Skeletal muscle cell (primary cell): ENCODE data around the gene GATA6.
"Not testable (repeated sequence)": the region's sequence is repeated elsewhere in the genome, so short reads cannot be mapped to it uniquely, and the experiment has no call there.

ENCODE experiments used
- DNase-seq: peaks from one replicate; pipeline ENCODE4 v3.0.0-alpha.2; 2010; ENCODE audit warnings: low read depth
- H3K4me3 ChIP-seq: 2 replicates; pipeline ENCODE4 v1.5.1; 2011; ENCODE audit warnings: low read depth, mild to moderate bottlenecking, control low read depth, low read length, moderate library complexity

Gene GATA6

GRCh38 chr18:22200611-22201225 is 31.3 kb downstream of the GATA6 start:
- DNase-seq = no peak
- no peak overlapping the region for H3K4me3 ChIP-seq

- no peak overlapping the region for H3K4me3 ChIP-seq
- DNase-seq = no peak
These were observed 33.6 kb downstream of the GATA6 start for GRCh38 chr18:22203035-22203434.

- no peak for DNase-seq
- H3K4me3 ChIP-seq = no peak overlapping the region
These were observed 34.3 kb downstream of the GATA6 start for GRCh38 chr18:22203536-22204213.

- no peak for DNase-seq
- no peak overlapping the region for H3K4me3 ChIP-seq
These were observed 34.8 kb downstream of the GATA6 start for GRCh38 chr18:22204214-22204536.

GRCh38 chr18:22204996-22205395 is 35.6 kb downstream of the GATA6 start:
- no peak overlapping the region for H3K4me3 ChIP-seq
- no peak for DNase-seq

GRCh38 chr18:22207021-22207758 is 37.8 kb downstream of the GATA6 start:
- no peak for DNase-seq
- H3K4me3 ChIP-seq = no peak overlapping the region

- no peak for DNase-seq
- H3K4me3 ChIP-seq = no peak overlapping the region
These were observed 40.9 kb downstream of the GATA6 start for GRCh38 chr18:22210311-22210754.

- H3K4me3 ChIP-seq = no peak overlapping the region
These were observed 42.3 kb downstream of the GATA6 start for GRCh38 chr18:22211657-22212056.

GRCh38 chr18:22213333-22213973 is 44.1 kb downstream of the GATA6 start:
- no peak for DNase-seq
- H3K4me3 ChIP-seq = no peak overlapping the region

More at GRCh38 chr18:22211657-22212056, 42.3 kb downstream of the GATA6 start:
- no peak for DNase-seq

GRCh38 chr18:22214731-22215528 is 45.5 kb downstream of the GATA6 start:
- peak; percentile 21 for DNase-seq
- no peak overlapping the region for H3K4me3 ChIP-seq

GRCh38 chr18:22218835-22219234 is 49.4 kb downstream of the GATA6 start:
- DNase-seq = no peak

GRCh38 chr18:22219568-22220355 is 50.4 kb downstream of the GATA6 start:
- DNase-seq = no peak
- no peak overlapping the region for H3K4me3 ChIP-seq

More at GRCh38 chr18:22218835-22219234, 49.4 kb downstream of the GATA6 start:
- H3K4me3 ChIP-seq = no peak overlapping the region

GRCh38 chr18:22220585-22220984 is 51.2 kb downstream of the GATA6 start:
- DNase-seq = not testable (repeated sequence)

GRCh38 chr18:22221350-22221749 is 52.0 kb downstream of the GATA6 start:
- DNase-seq = no peak
- no peak overlapping the region for H3K4me3 ChIP-seq

More at GRCh38 chr18:22220585-22220984, 51.2 kb downstream of the GATA6 start:
- not testable (repeated sequence) for H3K4me3 ChIP-seq

- DNase-seq = peak; percentile 77
- no peak overlapping the region for H3K4me3 ChIP-seq
These were observed 54.0 kb downstream of the GATA6 start for GRCh38 chr18:22223254-22223964.

GRCh38 chr18:22223965-22224322 is 54.6 kb downstream of the GATA6 start:
- H3K4me3 ChIP-seq = no peak overlapping the region
- DNase-seq = no peak

GRCh38 chr18:22224339-22224738 is 55.0 kb downstream of the GATA6 start:
- no peak for DNase-seq
- H3K4me3 ChIP-seq = no peak overlapping the region

GRCh38 chr18:22226801-22227200 is 57.4 kb downstream of the GATA6 start:
- DNase-seq = no peak
- no peak overlapping the region for H3K4me3 ChIP-seq
